ENCODE measurements around the gene SCNN1A.

SCNN1A gene

DNA sequence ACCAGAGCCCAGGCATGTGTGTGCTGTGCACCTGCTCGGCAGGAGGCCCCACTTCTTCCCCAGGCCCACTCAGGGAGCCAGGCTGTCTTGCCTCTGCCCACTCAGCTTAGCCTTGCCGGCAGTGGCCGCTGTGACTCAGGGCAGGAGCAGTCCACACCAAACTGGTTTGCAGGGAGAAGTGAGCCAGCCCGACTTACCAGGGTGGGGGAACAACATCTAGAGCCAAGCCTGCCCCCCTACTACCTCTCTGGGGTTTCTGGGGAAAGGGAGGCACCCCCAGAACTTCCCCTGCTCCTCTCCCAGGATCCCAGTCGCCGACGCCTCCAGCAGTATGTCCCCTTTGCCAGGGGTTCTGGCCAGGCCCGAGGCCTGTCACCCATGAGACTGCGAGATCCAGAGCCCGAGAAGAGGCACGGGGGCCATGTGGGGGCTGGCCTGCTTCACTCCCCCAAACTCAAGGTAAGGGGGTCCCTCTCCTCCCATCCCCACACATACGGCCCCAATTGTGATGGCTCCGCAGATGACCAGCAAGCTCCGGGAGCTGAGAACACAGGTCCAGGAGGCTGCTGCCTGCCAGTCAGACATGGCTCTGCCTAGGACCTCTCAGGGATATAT, 61.9 kb downstream of the SCNN1A start:
- no peak for DNase-seq (ENCODE audit: low read depth, low spot score)
- H3K4me3 ChIP-seq (ENCODE audit: low read depth, low read length), result no peak overlapping the region
- in situ Hi-C loops (cut with HindIII; ENCODE audit: low sequenced_read_pairs), result loop anchor here (25.0 kb wide), 1 partner anchor 149 kb away; the partner anchor contains the start of genes TAPBPL and VAMP1
- TF ChIP-seq, protein P1, sequence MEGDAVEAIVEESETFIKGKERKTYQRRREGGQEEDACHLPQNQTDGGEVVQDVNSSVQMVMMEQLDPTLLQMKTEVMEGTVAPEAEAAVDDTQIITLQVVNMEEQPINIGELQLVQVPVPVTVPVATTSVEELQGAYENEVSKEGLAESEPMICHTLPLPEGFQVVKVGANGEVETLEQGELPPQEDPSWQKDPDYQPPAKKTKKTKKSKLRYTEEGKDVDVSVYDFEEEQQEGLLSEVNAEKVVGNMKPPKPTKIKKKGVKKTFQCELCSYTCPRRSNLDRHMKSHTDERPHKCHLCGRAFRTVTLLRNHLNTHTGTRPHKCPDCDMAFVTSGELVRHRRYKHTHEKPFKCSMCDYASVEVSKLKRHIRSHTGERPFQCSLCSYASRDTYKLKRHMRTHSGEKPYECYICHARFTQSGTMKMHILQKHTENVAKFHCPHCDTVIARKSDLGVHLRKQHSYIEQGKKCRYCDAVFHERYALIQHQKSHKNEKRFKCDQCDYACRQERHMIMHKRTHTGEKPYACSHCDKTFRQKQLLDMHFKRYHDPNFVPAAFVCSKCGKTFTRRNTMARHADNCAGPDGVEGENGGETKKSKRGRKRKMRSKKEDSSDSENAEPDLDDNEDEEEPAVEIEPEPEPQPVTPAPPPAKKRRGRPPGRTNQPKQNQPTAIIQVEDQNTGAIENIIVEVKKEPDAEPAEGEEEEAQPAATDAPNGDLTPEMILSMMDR (IDR thresholded peaks at IDR 0.05; ENCODE audit: low read depth, low read length), result no peak

DNA sequence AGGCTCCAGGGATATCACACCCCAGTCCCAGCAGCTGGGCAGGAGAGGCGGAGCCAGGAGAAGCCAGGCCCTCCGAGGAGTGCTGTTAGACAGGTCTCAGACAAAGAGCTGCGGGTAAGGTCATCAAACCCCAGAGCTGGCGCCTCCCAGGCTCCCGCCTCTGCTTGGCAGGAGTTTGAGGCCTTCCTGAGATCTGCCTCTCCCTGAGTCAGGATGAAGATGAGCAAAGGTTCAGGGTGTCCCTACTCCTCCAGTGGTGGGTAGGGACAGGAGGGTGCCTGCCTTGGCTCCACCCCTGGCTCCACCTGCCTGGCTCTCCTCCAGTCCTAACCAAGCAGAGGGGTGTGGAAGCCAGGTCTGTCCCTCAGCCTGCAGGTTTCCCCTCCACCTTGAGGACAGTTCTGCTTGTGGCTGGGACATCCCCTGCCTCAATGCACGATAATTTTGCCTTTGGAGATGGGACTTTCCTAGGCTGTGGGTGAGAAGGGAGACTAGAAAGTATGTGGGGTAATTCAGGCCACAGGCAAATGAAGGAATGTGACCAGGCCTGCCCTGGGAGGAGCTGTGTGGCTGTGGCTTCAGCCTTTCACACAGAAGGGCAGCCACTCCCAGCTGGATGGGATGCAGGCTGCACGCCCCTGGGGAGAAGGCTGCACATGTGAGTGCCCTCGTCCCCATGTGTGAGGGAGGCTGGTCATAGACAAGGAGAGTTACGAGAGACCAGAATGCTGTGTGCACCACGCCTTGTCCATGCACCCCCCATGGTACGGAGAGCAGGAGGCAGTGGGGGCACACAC, 62.6 kb downstream of the SCNN1A start:
- H3K4me3 ChIP-seq (ENCODE audit: low read depth, low read length), result no peak overlapping the region
- in situ Hi-C loops (cut with HindIII; ENCODE audit: low sequenced_read_pairs), result loop anchor here (25.0 kb wide), 1 partner anchor 150 kb away; the partner anchor contains the start of genes TAPBPL and VAMP1
- TF ChIP-seq, protein P1 (IDR thresholded peaks at IDR 0.05; ENCODE audit: low read depth, low read length), result no peak
- DNase-seq (ENCODE audit: low read depth, low spot score), result no peak

DNA sequence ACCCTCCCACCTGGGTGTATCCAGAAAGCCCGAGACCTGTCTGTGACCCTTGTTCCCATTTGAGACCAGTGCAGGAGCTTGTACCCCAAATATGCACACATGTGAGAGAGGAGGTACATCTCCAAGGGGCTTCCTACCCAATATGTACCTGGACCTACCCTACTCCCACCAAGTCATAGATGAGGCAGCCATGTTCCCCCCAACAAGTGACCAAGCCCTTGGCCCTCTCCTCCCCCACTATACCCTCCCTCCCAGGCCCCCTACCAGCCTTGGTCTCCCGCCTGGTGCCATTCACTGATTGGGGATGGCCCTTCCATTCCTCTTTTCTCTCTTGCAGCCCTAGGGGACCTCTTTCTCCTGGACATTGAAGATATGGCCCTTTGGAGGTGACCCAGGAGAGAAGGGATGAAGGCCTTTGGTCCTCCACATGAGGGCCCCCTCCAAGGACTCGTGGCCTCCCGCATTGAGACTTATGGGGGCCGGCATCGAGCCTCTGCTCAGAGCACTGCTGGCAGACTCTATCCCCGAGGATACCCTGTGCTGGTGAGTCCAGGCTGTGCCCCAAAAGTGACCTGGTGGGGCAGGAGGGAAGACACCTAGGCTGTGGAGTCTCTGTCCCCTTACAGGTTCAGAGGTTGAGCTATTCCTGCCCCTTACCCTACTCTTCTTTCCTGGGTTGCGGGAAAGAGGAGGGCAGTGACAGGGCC, 63.4 kb downstream of the SCNN1A start:
- in situ Hi-C loops (cut with HindIII; ENCODE audit: low sequenced_read_pairs), result loop anchor here (25.0 kb wide), 1 partner anchor 150 kb away; the partner anchor contains the start of genes TAPBPL and VAMP1
- no peak overlapping the region for H3K4me3 ChIP-seq (ENCODE audit: low read depth, low read length)
- DNase-seq (ENCODE audit: low read depth, low spot score), result no peak
- TF ChIP-seq, protein P1 (IDR thresholded peaks at IDR 0.05; ENCODE audit: low read depth, low read length), result no peak

DNA sequence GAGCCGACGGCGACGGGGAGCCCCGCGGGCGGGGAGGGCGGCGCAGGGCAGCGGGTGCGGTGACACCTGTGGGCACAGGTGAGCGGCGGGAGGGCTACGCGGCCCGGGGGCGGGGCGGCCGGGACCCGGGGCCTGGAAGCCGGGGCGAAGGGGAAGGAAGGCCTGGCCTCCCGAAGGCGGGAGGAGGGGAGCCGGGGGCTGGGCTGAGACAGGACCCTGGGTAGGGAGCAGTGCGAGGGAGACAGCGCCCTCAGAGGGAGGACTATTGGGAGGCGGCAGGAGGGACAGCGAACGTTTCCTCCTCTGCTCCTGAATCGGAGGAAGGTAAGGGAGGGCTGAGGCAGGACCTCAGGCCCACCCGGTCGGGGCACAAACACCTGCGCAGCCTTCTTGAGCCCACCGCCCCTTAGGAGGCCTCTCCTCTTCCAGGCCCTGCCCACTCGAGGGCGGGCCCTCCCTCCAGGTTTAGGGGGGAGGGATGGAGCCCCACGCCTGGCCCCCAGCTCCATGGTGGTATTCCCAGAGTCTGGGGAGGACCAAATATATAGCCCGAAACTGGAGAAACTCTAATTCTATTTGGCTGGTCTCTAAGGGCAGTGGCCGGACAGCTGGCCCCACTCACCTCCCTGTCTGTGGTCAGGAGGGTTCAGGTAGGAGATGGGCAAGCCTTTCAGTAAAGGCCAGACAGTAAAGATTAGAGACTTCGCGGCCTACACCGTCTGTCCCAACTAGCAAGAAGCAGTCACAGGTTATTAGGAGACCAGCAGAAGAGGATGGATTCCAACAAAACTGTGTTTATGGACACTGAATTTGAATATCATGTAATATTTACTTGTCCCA, 64.4 kb downstream of the SCNN1A start:
- in situ Hi-C loops (cut with HindIII; ENCODE audit: low sequenced_read_pairs), result loop anchor here (25.0 kb wide), 1 partner anchor 151 kb away; the partner anchor contains the start of genes TAPBPL and VAMP1
- no peak for DNase-seq (ENCODE audit: low read depth, low spot score)
- no peak overlapping the region for H3K4me3 ChIP-seq (ENCODE audit: low read depth, low read length)
- TF ChIP-seq, protein P1 (IDR thresholded peaks at IDR 0.05; ENCODE audit: low read depth, low read length), result no peak

DNA sequence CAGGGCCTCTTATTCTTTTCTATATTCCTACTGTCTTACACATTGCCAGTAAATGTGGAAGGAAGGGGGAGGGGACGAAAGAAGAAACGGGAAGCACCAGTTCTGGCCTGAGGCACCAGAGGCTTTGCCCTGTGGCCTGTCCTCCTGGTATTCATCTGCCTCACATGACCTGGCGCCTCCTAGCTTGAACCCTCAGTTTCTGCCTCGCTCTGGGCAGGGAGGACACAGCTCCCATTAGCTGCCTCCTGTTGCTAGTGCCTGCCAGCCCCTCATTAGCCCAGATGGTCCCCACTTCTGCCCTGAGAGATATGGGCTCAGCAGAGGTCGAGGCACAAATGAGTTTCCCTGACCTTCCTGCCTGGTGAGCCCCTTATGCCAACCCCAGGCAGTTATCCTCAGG, 67.8 kb downstream of the SCNN1A start:
- in situ Hi-C loops (cut with HindIII; ENCODE audit: low sequenced_read_pairs), result loop anchor here (25.0 kb wide), 1 partner anchor 155 kb away; the partner anchor contains the start of genes TAPBPL and VAMP1
- TF ChIP-seq, protein P1 (IDR thresholded peaks at IDR 0.05; ENCODE audit: low read depth, low read length), result no peak
- H3K4me3 ChIP-seq (ENCODE audit: low read depth, low read length), result no peak overlapping the region
- no peak for DNase-seq (ENCODE audit: low read depth, low spot score)
